HL-60 (cell line): ENCODE results near the gene TTLL11.
"Not testable (repeated sequence)": the region's sequence is repeated elsewhere in the genome, so short reads cannot be mapped to it uniquely, and the experiment has no call there.

Experiments
- DNase-seq, 2 experiments: peaks; one replicate each; pipeline ENCODE4 v3.0.0-alpha.2; 2010 to 2020; ENCODE audit warnings: low read depth in 1 of 2, low spot score in 1 of 2
- H3K27ac ChIP-seq: fragments of 250-450 bp; sonication (Bioruptor Pico); replicated peaks from 2 replicates; pipeline ENCODE4 v1.5.1; 2020; ENCODE audit warnings: mild to moderate bottlenecking, moderate library complexity
- H3K27me3 ChIP-seq: fragments of 250-450 bp; sonication (Bioruptor Pico); 2 replicates; pipeline ENCODE4 v1.5.1; 2021; ENCODE audit warnings: mild to moderate bottlenecking, moderate library complexity; ENCODE audit not compliant: insufficient read depth, poor library complexity, severe bottlenecking
- H3K4me3 ChIP-seq: replicated peaks from 2 replicates; pipeline ENCODE4 v1.5.1; 2011; ENCODE audit warnings: mild to moderate bottlenecking, control low read depth, low read length; ENCODE audit not compliant: insufficient read depth
- GABPA ChIP-seq: IDR thresholded peaks from 2 replicates; pipeline ENCODE4 v1.6.1; 2012; ENCODE audit warnings: low read depth
- POLR2AphosphoS5 ChIP-seq: IDR thresholded peaks from 2 replicates; pipeline ENCODE4 v1.6.1; 2012; ENCODE audit warnings: low read depth
- SPI1 ChIP-seq: IDR thresholded peaks from 2 replicates; pipeline ENCODE4 v1.6.1; 2012; ENCODE audit warnings: low read depth, mild to moderate bottlenecking, borderline replicate concordance
- TF ChIP-seq, protein P1 (sequence below): IDR thresholded peaks from 2 replicates; pipeline ENCODE4 v1.6.1; 2012; ENCODE audit warnings: low read depth; ENCODE audit not compliant: insufficient replicate concordance
- TF ChIP-seq, protein P2 (sequence below): IDR thresholded peaks from one replicate; pipeline ENCODE4 v1.5.1; 2011; ENCODE audit warnings: low read length, control low read depth, inconsistent platforms; ENCODE audit not compliant: insufficient read depth

TTLL11 gene

DNA sequence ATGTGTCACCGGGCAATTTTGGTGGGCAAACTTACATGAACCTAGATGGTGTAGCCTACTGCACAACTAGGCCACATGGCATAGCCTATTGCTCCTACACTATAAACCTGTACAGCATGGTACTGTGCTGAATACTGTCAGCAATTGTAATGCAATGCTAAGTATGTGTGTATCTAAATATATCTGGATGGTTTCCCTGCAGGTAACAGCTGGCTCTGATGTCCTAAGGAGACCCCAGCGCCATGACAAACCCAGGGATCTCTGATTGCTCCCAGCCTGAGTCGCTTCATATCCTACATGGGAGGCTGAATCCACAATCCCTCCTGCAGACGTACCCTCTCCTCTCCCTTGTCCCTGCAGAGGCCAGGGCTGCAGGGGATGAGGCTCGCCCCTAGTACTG is 26.6 kb upstream of the TTLL11 start:
- H3K4me3 ChIP-seq: no peak overlapping the region
- H3K27me3 ChIP-seq: peaks cover 2% of the 10 kb centered on the region
- no peak overlapping the region for H3K27ac ChIP-seq
- DNase-seq: no peak
- TF ChIP-seq, protein P1, sequence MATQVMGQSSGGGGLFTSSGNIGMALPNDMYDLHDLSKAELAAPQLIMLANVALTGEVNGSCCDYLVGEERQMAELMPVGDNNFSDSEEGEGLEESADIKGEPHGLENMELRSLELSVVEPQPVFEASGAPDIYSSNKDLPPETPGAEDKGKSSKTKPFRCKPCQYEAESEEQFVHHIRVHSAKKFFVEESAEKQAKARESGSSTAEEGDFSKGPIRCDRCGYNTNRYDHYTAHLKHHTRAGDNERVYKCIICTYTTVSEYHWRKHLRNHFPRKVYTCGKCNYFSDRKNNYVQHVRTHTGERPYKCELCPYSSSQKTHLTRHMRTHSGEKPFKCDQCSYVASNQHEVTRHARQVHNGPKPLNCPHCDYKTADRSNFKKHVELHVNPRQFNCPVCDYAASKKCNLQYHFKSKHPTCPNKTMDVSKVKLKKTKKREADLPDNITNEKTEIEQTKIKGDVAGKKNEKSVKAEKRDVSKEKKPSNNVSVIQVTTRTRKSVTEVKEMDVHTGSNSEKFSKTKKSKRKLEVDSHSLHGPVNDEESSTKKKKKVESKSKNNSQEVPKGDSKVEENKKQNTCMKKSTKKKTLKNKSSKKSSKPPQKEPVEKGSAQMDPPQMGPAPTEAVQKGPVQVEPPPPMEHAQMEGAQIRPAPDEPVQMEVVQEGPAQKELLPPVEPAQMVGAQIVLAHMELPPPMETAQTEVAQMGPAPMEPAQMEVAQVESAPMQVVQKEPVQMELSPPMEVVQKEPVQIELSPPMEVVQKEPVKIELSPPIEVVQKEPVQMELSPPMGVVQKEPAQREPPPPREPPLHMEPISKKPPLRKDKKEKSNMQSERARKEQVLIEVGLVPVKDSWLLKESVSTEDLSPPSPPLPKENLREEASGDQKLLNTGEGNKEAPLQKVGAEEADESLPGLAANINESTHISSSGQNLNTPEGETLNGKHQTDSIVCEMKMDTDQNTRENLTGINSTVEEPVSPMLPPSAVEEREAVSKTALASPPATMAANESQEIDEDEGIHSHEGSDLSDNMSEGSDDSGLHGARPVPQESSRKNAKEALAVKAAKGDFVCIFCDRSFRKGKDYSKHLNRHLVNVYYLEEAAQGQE: no peak
- TF ChIP-seq, protein P2, sequence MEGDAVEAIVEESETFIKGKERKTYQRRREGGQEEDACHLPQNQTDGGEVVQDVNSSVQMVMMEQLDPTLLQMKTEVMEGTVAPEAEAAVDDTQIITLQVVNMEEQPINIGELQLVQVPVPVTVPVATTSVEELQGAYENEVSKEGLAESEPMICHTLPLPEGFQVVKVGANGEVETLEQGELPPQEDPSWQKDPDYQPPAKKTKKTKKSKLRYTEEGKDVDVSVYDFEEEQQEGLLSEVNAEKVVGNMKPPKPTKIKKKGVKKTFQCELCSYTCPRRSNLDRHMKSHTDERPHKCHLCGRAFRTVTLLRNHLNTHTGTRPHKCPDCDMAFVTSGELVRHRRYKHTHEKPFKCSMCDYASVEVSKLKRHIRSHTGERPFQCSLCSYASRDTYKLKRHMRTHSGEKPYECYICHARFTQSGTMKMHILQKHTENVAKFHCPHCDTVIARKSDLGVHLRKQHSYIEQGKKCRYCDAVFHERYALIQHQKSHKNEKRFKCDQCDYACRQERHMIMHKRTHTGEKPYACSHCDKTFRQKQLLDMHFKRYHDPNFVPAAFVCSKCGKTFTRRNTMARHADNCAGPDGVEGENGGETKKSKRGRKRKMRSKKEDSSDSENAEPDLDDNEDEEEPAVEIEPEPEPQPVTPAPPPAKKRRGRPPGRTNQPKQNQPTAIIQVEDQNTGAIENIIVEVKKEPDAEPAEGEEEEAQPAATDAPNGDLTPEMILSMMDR: no peak
- TF ChIP-seq POLR2AphosphoS5 (no peak), GABPA (no peak), SPI1 (no peak)

DNA sequence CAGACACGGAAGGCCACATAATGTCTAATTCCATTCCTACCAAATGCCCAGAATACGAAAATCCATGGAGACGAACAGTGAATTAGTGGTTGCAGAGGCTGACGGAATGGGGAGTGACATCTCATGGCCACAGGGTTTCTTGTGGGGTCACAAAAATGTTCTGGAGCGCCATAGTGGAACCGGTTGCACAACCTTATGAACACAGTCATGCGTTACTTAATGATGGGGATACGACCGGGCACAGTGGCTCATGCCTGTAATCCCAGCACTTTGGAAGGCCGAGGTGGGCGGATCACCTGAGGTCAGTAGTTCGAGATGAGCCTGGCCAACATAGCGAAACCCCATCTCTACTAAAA is 26.0 kb upstream of the TTLL11 start:
- Histone ChIP-seq H3K27ac (no peak overlapping the region), H3K27me3 (peaks cover 2% of the 10 kb centered on the region), H3K4me3 (no peak overlapping the region)
- no peak for TF ChIP-seq POLR2AphosphoS5
- TF ChIP-seq, protein P2: no peak
- TF ChIP-seq GABPA: no peak
- TF ChIP-seq, protein P1: no peak
- no peak for TF ChIP-seq SPI1
- no peak for DNase-seq

DNA sequence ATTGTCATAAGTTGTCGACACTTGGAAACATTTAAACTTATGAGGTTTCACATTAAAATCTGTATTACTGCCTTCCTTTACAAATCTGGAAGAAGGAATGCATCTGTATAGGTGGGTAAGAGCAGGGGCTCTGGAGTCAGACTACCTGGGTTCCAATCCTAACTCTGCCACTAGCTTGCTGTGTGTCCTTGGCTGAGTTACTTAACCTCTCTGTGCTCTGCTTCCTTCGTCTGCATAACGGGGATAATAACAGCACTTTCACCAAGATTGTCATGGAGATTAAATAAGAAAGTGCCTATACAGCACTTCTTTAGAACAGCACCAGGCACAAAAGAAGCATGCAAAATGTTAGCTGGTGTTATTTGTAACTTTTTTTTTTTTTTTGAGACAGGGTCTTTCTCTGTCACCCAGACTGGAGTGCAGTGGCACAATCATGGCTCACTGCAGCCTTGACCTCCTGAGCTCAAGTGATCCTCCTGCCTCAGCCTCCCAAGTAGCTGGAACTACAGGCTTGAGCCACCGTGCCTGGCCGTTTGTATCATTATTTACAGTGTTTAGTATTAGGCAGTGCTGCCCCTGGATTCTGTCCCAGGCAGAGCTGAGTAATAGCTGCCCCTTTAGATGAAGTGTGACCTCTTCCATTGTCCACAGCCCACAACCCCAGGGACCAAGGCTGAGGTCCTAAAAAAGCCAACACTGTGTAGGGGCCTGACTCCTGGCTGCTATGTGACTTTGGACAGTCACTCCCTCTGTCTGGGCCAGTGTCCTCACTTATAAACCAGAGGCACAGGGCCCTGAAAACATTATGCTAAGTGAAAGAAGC is 25.4 kb upstream of the TTLL11 start:
- no peak for TF ChIP-seq GABPA
- TF ChIP-seq, protein P1: no peak
- TF ChIP-seq, protein P2: no peak
- TF ChIP-seq SPI1: no peak
- no peak for TF ChIP-seq POLR2AphosphoS5
- Histone ChIP-seq H3K4me3 (no peak overlapping the region), H3K27me3 (no peaks in the 10 kb centered on the region), H3K27ac (no peak overlapping the region)
- no peak for DNase-seq

DNA sequence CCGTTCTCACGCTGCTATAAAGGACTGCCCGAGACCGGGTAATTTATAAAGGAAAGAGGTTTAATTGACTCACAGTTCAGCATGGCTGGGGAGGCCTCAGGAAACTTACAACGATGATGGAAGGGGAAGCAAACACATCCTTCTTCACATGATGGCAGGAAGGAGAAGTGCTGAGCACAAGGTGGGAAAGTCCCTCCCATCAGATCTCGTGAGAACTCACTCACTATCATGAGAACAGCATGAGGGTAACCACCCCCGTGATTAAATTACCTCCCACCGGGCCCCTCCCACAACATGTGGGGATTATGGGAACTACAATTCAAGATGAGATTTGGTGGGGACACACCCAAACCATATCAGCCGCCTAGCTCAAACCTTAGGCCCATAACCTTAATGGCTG is 24.1 kb upstream of the TTLL11 start:
- H3K27ac ChIP-seq, DNase-seq, H3K27me3 ChIP-seq, H3K4me3 ChIP-seq: not testable (repeated sequence)
